Panc1 (cell line): ENCODE data around the gene RSPRY1. TPM values are rescaled to one million over a fixed set of nuclear protein-coding genes. Genes with fewer than 3 reads are reported as not detected.

ENCODE experiments used
- ATAC-seq: fragments of 200-7000 bp; cut with Tn5 transposase; 2 replicates; pipeline ENCODE4 v1.9.1; 2020; ENCODE audit warnings: mild to moderate bottlenecking, moderate library complexity
- BruUV-seq: library from RNA; stranded (reverse); fragments of 400-500 nt; replicated peaks from 2 replicates; lab custom pipeline; 2021; lab: Mats Ljungman, UMichigan
- CTCF ChIA-PET: fragments of 300-600 bp; sonication (Branson Sonifier 250); formaldehyde crosslinking; loops from one replicate; lab custom pipeline; 2022; ENCODE audit warnings: antibody characterized with exemption; lab: Charles Lee
- POLR2A ChIA-PET: fragments of 300-600 bp; sonication (Branson Sonifier 250); formaldehyde crosslinking; loops from one replicate; lab custom pipeline; 2022; ENCODE audit warnings: antibody characterized with exemption; lab: Charles Lee
- DNase-seq: peaks from one replicate; pipeline ENCODE4 v3.0.0-alpha.2; 2010; ENCODE audit warnings: low read depth, low spot score
- H3K27ac ChIP-seq: 2 replicates; pipeline ENCODE4 v1.5.1; 2011; ENCODE audit warnings: mild to moderate bottlenecking, low read length, inconsistent platforms
- H3K27me3 ChIP-seq: fragments of 200-500 bp; sonication (Bioruptor generic); 2 replicates; pipeline ENCODE4 v1.6.0; 2014; ENCODE audit warnings: low read length, inconsistent platforms; ENCODE audit not compliant: control insufficient read depth, insufficient read depth
- H3K36me3 ChIP-seq: fragments of 200-500 bp; sonication (Bioruptor generic); 2 replicates; pipeline ENCODE4 v1.5.1; 2014; ENCODE audit warnings: inconsistent platforms, mild to moderate bottlenecking, low read length, moderate library complexity; ENCODE audit not compliant: control insufficient read depth, insufficient read depth
- H3K4me1 ChIP-seq: 2 replicates; pipeline ENCODE4 v1.5.1; 2011; ENCODE audit warnings: inconsistent platforms, mild to moderate bottlenecking, low read length, moderate library complexity; ENCODE audit not compliant: control insufficient read depth, insufficient read depth
- H3K4me3 ChIP-seq, 2 experiments: 2 replicates each; pipeline ENCODE4 v1.5.1; 2011 to 2012; ENCODE audit warnings: low read depth in 2 of 2, low read length in 2 of 2, mild to moderate bottlenecking in 2 of 2, inconsistent platforms in 1 of 2, moderate library complexity in 1 of 2
- H3K9me3 ChIP-seq: fragments of 200-500 bp; sonication (Bioruptor generic); 2 replicates; pipeline ENCODE4 v1.5.1; 2014; ENCODE audit warnings: low read depth, mild to moderate bottlenecking, inconsistent platforms, low read length, moderate library complexity; ENCODE audit not compliant: control insufficient read depth, insufficient read depth
- POLR2AphosphoS5 ChIP-seq: IDR thresholded peaks from 2 replicates; pipeline ENCODE4 v1.6.1; 2012; ENCODE audit warnings: mild to moderate bottlenecking, low read depth, low read length, moderate library complexity
- SIN3A ChIP-seq: IDR thresholded peaks from 2 replicates; pipeline ENCODE4 v1.6.1; 2012; ENCODE audit warnings: low read depth, mild to moderate bottlenecking, low read length, moderate library complexity, borderline replicate concordance; ENCODE audit not compliant: insufficient read depth
- TCF7L2 ChIP-seq: IDR thresholded peaks from 2 replicates; pipeline ENCODE4 v1.6.1; 2011; ENCODE audit warnings: mild to moderate bottlenecking, low read depth, low read length, inconsistent platforms
- in situ Hi-C: cut with HindIII; loops from 2 replicates; pipeline ENCODE4 v1.10.0; 2016; ENCODE audit warnings: low sequenced_read_pairs, low pct_unique_long_range_greater_than_20kb
- intact Hi-C: fragments of 100-400 bp; cut with micrococcal nuclease; formaldehyde crosslinking; loops from one replicate; pipeline ENCODE4 v1.10.0; 2022; ENCODE audit not compliant: unreplicated experiment
- total RNA-seq: library from RNA; stranded (reverse); gene quantifications from one replicate; pipeline ENCODE4 v1.2.1, GENCODE V29; 2021; ENCODE audit not compliant: unreplicated experiment
- TF ChIP-seq, protein P1 (sequence below), 2 experiments: IDR thresholded peaks; 2 replicates each; pipeline ENCODE4 v1.6.1; 2011 to 2012; ENCODE audit warnings: low read depth in 2 of 2, control low read depth in 1 of 2, low read length in 1 of 2, mild to moderate bottlenecking in 1 of 2, moderate library complexity in 1 of 2; ENCODE audit not compliant: insufficient read depth in 1 of 2
- TF ChIP-seq, protein P2 (sequence below): fragments of 450-650 bp; IDR thresholded peaks from 2 replicates; pipeline ENCODE4 v1.5.1; 2017; ENCODE audit warnings: mild to moderate bottlenecking

Gene RSPRY1
- total RNA-seq, 1 experiment from 2014 or later, result 29.4 TPM

GRCh38 chr16:57165938-57166337 is 20.2 kb upstream of the RSPRY1 start:
- Histone ChIP-seq H3K27me3 (no peaks in the 10 kb centered on the region), H3K27ac (no peak overlapping the region), H3K36me3 (peaks cover 10% of the 10 kb centered on the region), H3K9me3 (no peaks in the 10 kb centered on the region), H3K4me1 (no peaks in the 10 kb centered on the region), H3K4me3 (no peak overlapping the region)
- BruUV-seq, result no TSS peak
- ATAC-seq, result no peak
- in situ Hi-C loops, result no loop called here
- DNase-seq, result no peak
- POLR2A ChIA-PET, result no interaction called here
- CTCF ChIA-PET, result no interaction called here
- TF ChIP-seq POLR2AphosphoS5 (no peak), SIN3A (no peak), TCF7L2 (no peak)
- TF ChIP-seq, protein P1, sequence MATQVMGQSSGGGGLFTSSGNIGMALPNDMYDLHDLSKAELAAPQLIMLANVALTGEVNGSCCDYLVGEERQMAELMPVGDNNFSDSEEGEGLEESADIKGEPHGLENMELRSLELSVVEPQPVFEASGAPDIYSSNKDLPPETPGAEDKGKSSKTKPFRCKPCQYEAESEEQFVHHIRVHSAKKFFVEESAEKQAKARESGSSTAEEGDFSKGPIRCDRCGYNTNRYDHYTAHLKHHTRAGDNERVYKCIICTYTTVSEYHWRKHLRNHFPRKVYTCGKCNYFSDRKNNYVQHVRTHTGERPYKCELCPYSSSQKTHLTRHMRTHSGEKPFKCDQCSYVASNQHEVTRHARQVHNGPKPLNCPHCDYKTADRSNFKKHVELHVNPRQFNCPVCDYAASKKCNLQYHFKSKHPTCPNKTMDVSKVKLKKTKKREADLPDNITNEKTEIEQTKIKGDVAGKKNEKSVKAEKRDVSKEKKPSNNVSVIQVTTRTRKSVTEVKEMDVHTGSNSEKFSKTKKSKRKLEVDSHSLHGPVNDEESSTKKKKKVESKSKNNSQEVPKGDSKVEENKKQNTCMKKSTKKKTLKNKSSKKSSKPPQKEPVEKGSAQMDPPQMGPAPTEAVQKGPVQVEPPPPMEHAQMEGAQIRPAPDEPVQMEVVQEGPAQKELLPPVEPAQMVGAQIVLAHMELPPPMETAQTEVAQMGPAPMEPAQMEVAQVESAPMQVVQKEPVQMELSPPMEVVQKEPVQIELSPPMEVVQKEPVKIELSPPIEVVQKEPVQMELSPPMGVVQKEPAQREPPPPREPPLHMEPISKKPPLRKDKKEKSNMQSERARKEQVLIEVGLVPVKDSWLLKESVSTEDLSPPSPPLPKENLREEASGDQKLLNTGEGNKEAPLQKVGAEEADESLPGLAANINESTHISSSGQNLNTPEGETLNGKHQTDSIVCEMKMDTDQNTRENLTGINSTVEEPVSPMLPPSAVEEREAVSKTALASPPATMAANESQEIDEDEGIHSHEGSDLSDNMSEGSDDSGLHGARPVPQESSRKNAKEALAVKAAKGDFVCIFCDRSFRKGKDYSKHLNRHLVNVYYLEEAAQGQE (IDR thresholded peaks at IDR 0.05; ENCODE audit: insufficient read depth in 1 of 2, low read depth in 2 of 2, low read length in 1 of 2), result no peak
- TF ChIP-seq, protein P2, sequence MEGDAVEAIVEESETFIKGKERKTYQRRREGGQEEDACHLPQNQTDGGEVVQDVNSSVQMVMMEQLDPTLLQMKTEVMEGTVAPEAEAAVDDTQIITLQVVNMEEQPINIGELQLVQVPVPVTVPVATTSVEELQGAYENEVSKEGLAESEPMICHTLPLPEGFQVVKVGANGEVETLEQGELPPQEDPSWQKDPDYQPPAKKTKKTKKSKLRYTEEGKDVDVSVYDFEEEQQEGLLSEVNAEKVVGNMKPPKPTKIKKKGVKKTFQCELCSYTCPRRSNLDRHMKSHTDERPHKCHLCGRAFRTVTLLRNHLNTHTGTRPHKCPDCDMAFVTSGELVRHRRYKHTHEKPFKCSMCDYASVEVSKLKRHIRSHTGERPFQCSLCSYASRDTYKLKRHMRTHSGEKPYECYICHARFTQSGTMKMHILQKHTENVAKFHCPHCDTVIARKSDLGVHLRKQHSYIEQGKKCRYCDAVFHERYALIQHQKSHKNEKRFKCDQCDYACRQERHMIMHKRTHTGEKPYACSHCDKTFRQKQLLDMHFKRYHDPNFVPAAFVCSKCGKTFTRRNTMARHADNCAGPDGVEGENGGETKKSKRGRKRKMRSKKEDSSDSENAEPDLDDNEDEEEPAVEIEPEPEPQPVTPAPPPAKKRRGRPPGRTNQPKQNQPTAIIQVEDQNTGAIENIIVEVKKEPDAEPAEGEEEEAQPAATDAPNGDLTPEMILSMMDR, result no peak
- intact Hi-C loops, result no loop called here

- DNase-seq, result no peak
- in situ Hi-C loops, result no loop called here
- Histone ChIP-seq H3K27ac (no peak overlapping the region), H3K4me1 (no peaks in the 10 kb centered on the region), H3K9me3 (no peaks in the 10 kb centered on the region), H3K27me3 (no peaks in the 10 kb centered on the region), H3K36me3 (peaks cover 14% of the 10 kb centered on the region), H3K4me3 (no peak overlapping the region)
- TF ChIP-seq SIN3A, result no peak
- no peak for TF ChIP-seq POLR2AphosphoS5
- TF ChIP-seq TCF7L2, result no peak
- TF ChIP-seq, protein P2, result no peak
- TF ChIP-seq, protein P1 (IDR thresholded peaks at IDR 0.05; ENCODE audit: insufficient read depth in 1 of 2, low read depth in 2 of 2, low read length in 1 of 2), result no peak
- no peak for ATAC-seq
- ChIA-PET POLR2A (no interaction called here), CTCF (no interaction called here)
- intact Hi-C loops, result no loop called here
- BruUV-seq, result no TSS peak
These were observed 19.7 kb upstream of the RSPRY1 start for GRCh38 chr16:57166451-57166850.
